ENCODE results near the gene FKBP1A. TPM values are rescaled to one million over a fixed set of nuclear protein-coding genes. Genes with fewer than 3 reads are reported as not detected.

Gene FKBP1A
- total and polyA plus RNA-seq, 4 donors: 145 to 465 (median 277) TPM

- Histone ChIP-seq H3K27me3 (ENCODE audit: control insufficient read depth in 3 of 3, insufficient read depth in 3 of 3, low read length in 2 of 3) (no peaks in the 10 kb centered on the region), H3K4me1 (ENCODE audit: control insufficient read depth in 5 of 5, insufficient read depth in 5 of 5, low read length in 5 of 5) (peaks cover 0 to 5% (median 0%) of the 10 kb centered on the region in 5 donors), H3K4me3 (no peak overlapping the region), H3K9me3 (ENCODE audit: control insufficient read depth in 4 of 4, insufficient read depth in 3 of 4, low read length in 3 of 4) (peaks cover 0 to 3% (median 0%) of the 10 kb centered on the region in 4 donors), H3K27ac (ENCODE audit: low read depth in 1 of 2, low read length in 1 of 2) (no peak overlapping the region), H3K9ac (ENCODE audit: insufficient read depth in 1 of 2, low read length in 2 of 2) (no peak overlapping the region), H3K36me3 (ENCODE audit: control insufficient read depth in 4 of 4, insufficient read depth in 4 of 4, low read length in 4 of 4) (no peaks in the 10 kb centered on the region)
- WGBS, 2 donors: 73 to 75% methylated on average over 4 of the region's 4 CpGs
- DNase-seq: no peak
- no peak for ATAC-seq (ENCODE audit: insufficient read depth, low FRiP score)
- TF ChIP-seq, protein P1, sequence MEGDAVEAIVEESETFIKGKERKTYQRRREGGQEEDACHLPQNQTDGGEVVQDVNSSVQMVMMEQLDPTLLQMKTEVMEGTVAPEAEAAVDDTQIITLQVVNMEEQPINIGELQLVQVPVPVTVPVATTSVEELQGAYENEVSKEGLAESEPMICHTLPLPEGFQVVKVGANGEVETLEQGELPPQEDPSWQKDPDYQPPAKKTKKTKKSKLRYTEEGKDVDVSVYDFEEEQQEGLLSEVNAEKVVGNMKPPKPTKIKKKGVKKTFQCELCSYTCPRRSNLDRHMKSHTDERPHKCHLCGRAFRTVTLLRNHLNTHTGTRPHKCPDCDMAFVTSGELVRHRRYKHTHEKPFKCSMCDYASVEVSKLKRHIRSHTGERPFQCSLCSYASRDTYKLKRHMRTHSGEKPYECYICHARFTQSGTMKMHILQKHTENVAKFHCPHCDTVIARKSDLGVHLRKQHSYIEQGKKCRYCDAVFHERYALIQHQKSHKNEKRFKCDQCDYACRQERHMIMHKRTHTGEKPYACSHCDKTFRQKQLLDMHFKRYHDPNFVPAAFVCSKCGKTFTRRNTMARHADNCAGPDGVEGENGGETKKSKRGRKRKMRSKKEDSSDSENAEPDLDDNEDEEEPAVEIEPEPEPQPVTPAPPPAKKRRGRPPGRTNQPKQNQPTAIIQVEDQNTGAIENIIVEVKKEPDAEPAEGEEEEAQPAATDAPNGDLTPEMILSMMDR (IDR thresholded peaks at IDR 0.05; ENCODE audit: control extremely low read depth, extremely low read depth): no peak
Observed at GRCh38 chr20:1426231-1426849, 33.5 kb upstream of the FKBP1A start.

DNA sequence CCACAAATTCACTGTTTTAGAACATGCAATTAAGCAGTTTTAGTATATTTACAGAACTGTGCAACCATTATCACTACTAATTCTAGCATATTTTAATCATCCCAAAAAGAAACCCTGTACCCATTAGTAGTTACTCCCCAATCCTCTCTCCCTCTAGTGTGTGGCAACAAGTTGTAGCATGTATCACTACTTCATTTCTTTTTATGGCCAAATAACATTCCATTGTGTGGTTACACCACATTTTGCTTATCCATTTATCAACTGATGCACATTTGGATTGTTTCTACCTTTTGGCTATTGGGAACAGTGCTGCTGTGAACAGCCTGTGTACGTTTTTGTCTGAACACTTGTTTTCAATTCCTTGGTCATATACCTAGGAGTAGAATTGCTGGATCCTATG lies 31.5 kb upstream of the FKBP1A start:
- no peak for DNase-seq
- no peak overlapping the region for H3K9ac ChIP-seq (ENCODE audit: insufficient read depth in 1 of 2, low read length in 2 of 2)
- no peaks in the 10 kb centered on the region for H3K27me3 ChIP-seq (ENCODE audit: control insufficient read depth in 3 of 3, insufficient read depth in 3 of 3, low read length in 2 of 3)
- peaks cover 0 to 5% (median 2%) of the 10 kb centered on the region in 4 donors for H3K9me3 ChIP-seq (ENCODE audit: control insufficient read depth in 4 of 4, insufficient read depth in 3 of 4, low read length in 3 of 4)
- ATAC-seq (ENCODE audit: insufficient read depth, low FRiP score): no peak
- TF ChIP-seq, protein P1 (IDR thresholded peaks at IDR 0.05; ENCODE audit: control extremely low read depth, extremely low read depth): no peak
- no peaks in the 10 kb centered on the region for H3K36me3 ChIP-seq (ENCODE audit: control insufficient read depth in 4 of 4, insufficient read depth in 4 of 4, low read length in 4 of 4)
- H3K4me1 ChIP-seq (ENCODE audit: control insufficient read depth in 5 of 5, insufficient read depth in 5 of 5, low read length in 5 of 5): peaks cover 0 to 5% (median 0%) of the 10 kb centered on the region in 5 donors
- H3K27ac ChIP-seq (ENCODE audit: low read depth in 1 of 2, low read length in 1 of 2): no peak overlapping the region
- H3K4me3 ChIP-seq: no peak overlapping the region
- WGBS, 2 donors: 73 to 78% methylated on average over 1 of the region's 1 CpG

- Histone ChIP-seq H3K4me1 (ENCODE audit: control insufficient read depth in 5 of 5, insufficient read depth in 5 of 5, low read length in 5 of 5) (peaks cover 0 to 5% (median 0%) of the 10 kb centered on the region in 5 donors), H3K27ac (ENCODE audit: low read depth in 1 of 2, low read length in 1 of 2) (no peak overlapping the region), H3K36me3 (ENCODE audit: control insufficient read depth in 4 of 4, insufficient read depth in 4 of 4, low read length in 4 of 4) (no peaks in the 10 kb centered on the region), H3K9me3 (ENCODE audit: control insufficient read depth in 4 of 4, insufficient read depth in 3 of 4, low read length in 3 of 4) (peaks cover 0 to 5% (median 2%) of the 10 kb centered on the region in 4 donors), H3K4me3 (no peak overlapping the region), H3K9ac (ENCODE audit: insufficient read depth in 1 of 2, low read length in 2 of 2) (no peak overlapping the region), H3K27me3 (ENCODE audit: control insufficient read depth in 3 of 3, insufficient read depth in 3 of 3, low read length in 2 of 3) (no peaks in the 10 kb centered on the region)
- ATAC-seq (ENCODE audit: insufficient read depth, low FRiP score) (no peak), DNase-seq (peak; percentile 57 to 63 (median 58))
- 51 to 55% methylated on average over 7 of the region's 7 CpGs for WGBS, 2 donors
- TF ChIP-seq, protein P1 (IDR thresholded peaks at IDR 0.05; ENCODE audit: control extremely low read depth, extremely low read depth): no peak
Observed at GRCh38 chr20:1423625-1424106, 30.8 kb upstream of the FKBP1A start.

Measured in lung (tissue), 12 donors.